HPDE6-E6E7 (cell line): ENCODE measurements around the gene CPT1A.
"Not testable (repeated sequence)": the region's sequence is repeated elsewhere in the genome, so short reads cannot be mapped to it uniquely, and the experiment has no call there.

Experiments
- DNase-seq: peaks from one replicate; pipeline ENCODE4 v3.0.0; 2011; ENCODE audit warnings: missing footprints; ENCODE audit errors: extremely low spot score

CPT1A gene

DNA sequence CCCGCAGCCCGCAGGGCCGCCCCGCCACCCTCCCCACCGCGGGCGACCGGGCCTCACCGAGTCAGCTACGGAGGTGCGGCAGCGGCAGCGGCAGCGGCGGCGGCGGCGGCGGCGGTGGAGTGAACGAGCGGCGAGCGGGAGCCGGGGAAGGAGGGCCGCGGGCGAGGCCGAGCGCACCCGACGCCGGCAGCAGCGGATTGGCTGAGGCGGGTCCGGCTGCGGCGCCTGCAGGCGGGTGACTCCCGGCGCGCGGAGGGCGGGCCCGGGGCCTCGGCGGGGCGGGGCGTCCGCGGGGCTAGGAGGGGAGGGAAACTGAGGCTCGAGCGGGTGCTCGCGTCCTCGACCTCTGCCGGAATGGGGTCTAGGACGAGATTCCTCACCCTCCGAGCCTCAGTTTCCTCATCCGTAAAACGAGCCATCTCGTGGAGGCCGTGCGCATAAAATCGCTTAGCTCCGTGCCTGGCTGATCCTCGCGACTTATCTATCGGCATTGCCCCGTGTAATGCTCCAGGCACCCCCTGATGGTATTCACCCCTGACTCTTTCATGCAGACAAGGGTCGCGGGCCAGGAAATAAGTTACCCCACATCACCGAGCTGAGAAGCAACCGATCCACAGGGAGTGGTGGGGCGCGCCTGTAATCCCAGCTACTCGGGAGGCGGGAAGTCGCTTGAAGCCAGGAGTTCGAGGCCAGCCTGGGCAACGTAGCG lies at the start of gene CPT1A:
CPT1A (minus strand) TSS at position 199 of the 709 bp plus-strand sequence. CDS start 26,442 bp downstream, outside the sequence.
- DNase-seq, result peak; percentile 78

- no peak for DNase-seq
These were observed 48.9 kb upstream of the CPT1A start for GRCh38 chr11:68890490-68891231.

GRCh38 chr11:68889948-68890446 lies 48.3 kb upstream of the CPT1A start:
- DNase-seq, result no peak

DNA sequence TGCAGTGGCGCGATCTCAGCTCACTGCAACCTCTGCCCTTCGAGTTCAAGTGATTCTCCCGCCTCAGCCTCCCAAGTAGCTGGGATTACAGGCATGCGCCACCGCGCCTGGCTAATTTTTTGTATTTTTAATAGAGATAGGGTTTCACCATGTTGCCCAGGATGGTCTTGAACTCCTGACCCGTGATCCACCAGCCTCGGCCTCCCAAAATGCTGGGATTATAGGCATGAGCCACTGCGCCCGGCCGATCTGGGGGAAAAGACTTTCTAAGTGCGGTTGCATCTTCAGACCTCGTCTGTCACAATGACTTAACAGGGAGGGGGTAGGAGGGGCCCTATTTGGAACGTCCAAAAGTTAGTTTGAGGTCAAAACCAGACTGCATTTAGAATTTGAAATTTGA lies 43.1 kb upstream of the CPT1A start:
- DNase-seq, result not testable (repeated sequence)

- DNase-seq, result no peak
These were observed 40.7 kb upstream of the CPT1A start for GRCh38 chr11:68882391-68882790.

- DNase-seq, result no peak
These were observed 39.6 kb upstream of the CPT1A start for GRCh38 chr11:68881320-68881719.

GRCh38 chr11:68880851-68881250 lies 39.1 kb upstream of the CPT1A start:
- DNase-seq, result no peak

GRCh38 chr11:68878022-68878421 lies 36.3 kb upstream of the CPT1A start:
- no peak for DNase-seq

DNA sequence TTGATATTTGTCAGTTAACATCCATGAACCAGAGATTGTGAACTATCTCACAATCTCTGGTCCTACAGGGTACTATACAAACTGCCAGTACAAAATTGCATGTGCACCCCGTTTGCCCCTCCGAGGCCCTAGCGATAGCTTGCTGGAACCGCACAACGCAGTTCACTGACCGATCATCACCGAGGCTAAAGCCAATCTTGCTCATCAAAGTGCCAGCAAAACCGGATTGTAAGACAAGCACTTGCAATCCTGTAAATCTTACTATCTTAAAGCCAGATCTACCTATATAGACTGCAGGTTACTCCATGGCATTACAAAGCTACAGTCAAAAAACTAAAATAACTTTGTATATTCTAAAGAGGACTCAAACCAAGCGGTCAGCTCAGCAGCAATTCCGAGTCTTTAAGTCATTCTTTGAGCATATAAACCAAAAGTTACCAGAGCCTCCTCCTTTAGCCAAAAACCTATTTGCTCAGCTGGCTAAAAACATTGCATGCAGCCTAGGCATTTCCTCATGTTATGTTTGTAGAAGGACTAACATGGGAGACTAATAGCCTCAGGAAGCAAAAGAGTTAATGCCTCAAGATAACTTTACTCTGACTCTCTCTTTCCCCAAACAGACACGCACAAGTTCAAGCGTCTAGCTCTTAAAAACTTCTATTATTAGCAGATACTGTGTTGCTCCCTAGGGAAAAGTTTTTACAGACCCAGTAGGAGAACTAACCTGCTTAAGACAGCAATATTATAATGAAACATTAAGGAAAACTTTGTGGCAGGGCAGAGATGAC lies 30.7 kb upstream of the CPT1A start:
- no peak for DNase-seq

DNA sequence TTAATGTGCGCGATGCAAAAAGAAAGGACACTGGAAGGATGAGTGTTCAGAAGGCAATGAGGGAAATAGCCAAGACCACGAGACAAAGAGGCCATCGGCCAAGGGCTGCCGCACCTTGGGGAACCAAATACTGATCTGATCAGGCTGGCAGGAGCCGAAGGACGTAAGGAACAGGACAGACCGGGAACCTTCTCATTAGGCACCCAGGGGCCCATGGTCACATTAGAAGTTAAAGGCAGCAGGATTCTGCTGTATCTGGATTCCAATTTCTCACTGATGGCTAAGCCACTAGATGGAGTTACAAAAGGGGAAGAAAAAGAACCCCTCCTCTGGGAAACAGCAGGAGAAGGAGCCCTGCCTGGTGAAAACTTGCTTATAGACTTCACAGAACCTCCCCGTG lies 28.8 kb upstream of the CPT1A start:
- DNase-seq, result no peak

DNA sequence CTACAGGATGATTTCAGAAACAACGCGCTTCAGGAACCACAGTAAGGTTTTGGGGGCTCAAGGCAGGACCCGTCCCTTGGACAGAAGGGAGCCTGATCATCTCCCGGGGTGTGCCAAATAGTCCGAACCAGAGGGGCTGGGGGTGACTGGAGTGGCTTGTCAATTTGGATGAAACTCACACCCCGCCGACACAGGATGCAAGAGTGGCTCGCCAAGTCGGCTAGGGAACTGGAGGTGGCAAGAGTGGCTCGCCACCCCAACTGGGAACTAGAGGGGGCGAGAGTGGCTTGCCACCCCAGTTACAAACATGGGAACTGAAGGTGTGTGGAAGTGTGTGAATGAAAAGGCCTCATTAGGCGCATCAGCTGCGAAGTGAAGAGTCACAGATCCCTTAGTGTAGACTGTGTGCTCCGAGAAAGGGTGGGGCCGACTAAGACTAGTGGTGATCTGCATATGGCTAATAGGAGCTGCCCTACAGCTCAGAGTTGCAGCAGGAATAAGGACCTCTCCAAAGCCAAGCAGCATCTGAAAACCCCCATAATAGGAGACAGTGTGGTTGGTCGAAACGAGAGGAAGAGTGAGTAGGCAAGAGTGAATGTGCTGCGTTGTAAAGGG lies 26.6 kb upstream of the CPT1A start:
- no peak for DNase-seq

GRCh38 chr11:68867066-68867465 lies 25.4 kb upstream of the CPT1A start:
- no peak for DNase-seq

DNA sequence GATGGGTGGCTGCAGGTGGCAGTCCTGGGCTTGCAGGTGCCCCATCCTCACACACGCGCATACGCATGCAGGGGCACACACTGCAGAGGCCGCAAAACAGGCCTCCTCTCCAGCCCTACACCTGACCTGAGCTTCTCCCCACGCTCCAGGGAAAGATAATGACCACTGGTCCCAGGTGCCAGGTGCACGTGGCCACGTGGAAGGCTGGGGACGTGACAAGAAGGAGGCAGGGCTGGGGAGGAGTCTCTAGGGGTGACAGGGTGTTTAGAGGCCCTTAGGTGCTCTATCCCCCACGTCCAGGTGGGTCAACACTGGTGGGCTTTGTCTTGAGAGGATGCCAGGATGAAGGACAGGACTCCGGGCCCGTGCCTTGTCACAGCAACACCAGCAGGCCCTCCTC lies 23.5 kb upstream of the CPT1A start:
- no peak for DNase-seq

DNA sequence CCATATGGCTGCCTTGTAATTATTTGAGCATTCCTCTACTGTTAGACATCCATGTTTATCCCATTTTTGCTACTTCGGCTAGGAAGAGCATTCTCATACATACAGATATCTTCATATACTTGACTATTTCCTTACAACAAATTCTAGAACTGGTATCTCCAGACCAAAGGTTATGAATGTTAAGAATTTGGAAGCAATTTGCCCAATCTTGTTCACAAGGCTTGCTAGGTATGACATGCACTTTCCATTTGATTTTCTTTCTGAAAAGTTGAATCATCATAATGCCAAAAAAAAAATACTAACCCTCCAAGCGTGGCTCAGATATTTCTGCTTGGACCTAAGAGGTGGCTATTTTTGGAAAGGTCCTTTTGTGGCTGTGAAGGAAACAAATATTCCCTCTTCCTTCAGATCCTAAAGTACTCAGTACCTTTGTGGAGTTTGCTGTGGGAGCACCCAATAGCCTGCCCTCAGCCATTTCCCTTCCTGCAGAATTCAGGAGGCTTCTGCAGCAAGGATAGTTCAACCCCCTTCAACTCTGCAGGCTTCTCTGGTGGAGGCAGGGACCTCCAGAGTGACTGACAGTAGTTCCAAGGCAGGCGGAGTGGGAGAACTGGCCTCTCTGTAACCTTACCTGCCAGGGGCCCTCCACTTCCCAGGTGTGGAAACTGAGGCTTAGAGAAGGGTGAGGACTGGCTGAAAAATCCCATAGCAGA lies 22.0 kb upstream of the CPT1A start:
- DNase-seq, result no peak

DNA sequence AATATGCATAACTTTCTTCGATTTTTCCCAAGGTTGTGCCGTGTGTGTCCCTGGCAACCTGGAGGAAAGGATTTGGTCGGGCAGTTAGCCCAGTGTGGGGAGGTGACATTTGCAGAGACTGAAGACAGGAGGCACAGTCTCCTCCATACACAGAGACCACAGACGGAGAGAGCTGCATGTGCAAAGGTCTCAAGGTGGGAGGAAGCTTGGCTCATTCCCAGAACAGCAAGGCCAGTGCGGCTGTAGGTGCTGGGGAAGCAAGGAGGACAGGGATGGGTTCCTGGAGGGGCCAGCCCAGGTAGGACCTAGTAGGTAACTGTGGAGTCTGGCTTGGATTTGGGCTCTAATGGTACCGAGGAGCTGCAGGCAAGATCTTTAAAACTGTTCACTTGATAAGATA lies 20.7 kb upstream of the CPT1A start:
- no peak for DNase-seq

DNA sequence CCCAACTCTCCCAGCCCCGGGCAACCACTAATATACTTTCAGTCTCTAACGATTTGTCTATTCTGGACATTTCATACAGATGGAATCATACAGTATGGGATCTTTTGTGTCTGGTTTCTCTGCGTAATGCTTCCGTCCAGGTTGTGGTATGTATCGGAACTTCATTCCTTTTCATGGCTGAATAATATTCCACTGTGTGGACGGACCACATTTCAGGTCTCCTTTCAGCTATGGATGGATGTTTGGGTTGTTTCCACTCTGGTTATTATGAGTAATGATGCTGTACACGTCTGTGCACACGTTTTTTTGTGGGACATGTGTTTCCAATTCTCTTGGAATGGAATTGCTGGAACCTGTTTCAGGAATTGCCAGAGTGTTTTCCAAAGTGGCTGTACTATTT lies 17.4 kb upstream of the CPT1A start:
- no peak for DNase-seq

GRCh38 chr11:68857037-68857586 lies 15.4 kb upstream of the CPT1A start:
- no peak for DNase-seq

DNA sequence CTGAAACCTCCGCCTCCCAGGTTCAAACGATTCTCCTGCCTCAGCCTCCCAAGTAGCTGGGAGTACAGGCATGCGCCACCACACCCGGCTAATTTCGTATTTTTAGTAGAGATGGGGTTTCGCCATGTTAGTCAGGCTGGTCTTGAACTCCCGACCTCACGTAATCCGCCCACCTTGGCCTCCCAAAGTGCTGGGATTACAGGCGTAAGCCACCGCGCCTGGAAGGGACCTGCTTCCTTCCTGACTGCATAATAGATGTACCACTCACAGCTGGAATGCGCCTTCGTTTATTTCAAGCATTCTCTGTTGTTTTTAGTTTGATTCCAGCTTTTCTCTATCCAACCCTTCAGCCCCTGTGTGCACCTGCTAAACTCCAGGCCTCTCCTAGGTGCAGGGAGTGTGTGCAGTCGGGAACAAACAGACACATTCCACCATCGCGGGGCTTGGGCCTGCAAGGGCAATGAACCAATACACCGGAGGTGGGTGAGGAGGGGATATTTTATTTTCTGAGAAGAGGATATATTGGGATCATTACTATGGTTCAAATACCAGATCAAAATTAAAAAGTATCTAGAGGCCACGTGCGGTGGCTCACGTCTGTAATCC lies 14.8 kb upstream of the CPT1A start:
- DNase-seq, result not testable (repeated sequence)

- DNase-seq, result no peak
These were observed 13.7 kb upstream of the CPT1A start for GRCh38 chr11:68855205-68855981.
